Hematopoietic multipotent progenitor cell treated with erythropoietin and hydrocortisone succinate and interleukin-3 and kit ligand, for 15 days (in vitro differentiated cells): Measurements from ENCODE around the gene AHCYL2.
"Not testable (repeated sequence)": the region's sequence is repeated elsewhere in the genome, so short reads cannot be mapped to it uniquely, and the experiment has no call there.

Source experiments
- DNase-seq: peaks from one replicate; pipeline ENCODE4 v3.0.0-alpha.2; 2015; ENCODE audit warnings: low spot score

The AHCYL2 gene

GRCh38 chr7:129354428-129355157 is 129.8 kb downstream of the AHCYL2 start:
- DNase-seq, result no peak

GRCh38 chr7:129356176-129356575 is 131.3 kb downstream of the AHCYL2 start:
- no peak for DNase-seq

- DNase-seq, result no peak
These were observed 134.3 kb downstream of the AHCYL2 start for GRCh38 chr7:129359176-129359575.

- no peak for DNase-seq
These were observed 134.8 kb downstream of the AHCYL2 start for GRCh38 chr7:129359638-129360037.

GRCh38 chr7:129361771-129362170 is 136.9 kb downstream of the AHCYL2 start:
- DNase-seq, result no peak

- DNase-seq, result no peak
These were observed 137.7 kb downstream of the AHCYL2 start for GRCh38 chr7:129362496-129362895.

- DNase-seq, result no peak
These were observed 142.5 kb downstream of the AHCYL2 start for GRCh38 chr7:129367349-129367699.

GRCh38 chr7:129367700-129368388 is 143.0 kb downstream of the AHCYL2 start:
- DNase-seq, result peak; percentile 72

- DNase-seq, result no peak
These were observed 143.7 kb downstream of the AHCYL2 start for GRCh38 chr7:129368389-129368986.

GRCh38 chr7:129369447-129369846 is 144.6 kb downstream of the AHCYL2 start:
- DNase-seq, result not testable (repeated sequence)

GRCh38 chr7:129370812-129371211 is 146.0 kb downstream of the AHCYL2 start:
- no peak for DNase-seq

- DNase-seq, result no peak
These were observed 146.7 kb downstream of the AHCYL2 start for GRCh38 chr7:129371487-129371886.

- no peak for DNase-seq
These were observed 149.0 kb downstream of the AHCYL2 start for GRCh38 chr7:129373651-129374428.

- DNase-seq, result no peak
These were observed 150.5 kb downstream of the AHCYL2 start for GRCh38 chr7:129375141-129375938.

GRCh38 chr7:129376076-129376777 is 151.4 kb downstream of the AHCYL2 start:
- DNase-seq, result peak; percentile 51

- DNase-seq, result no peak
These were observed 152.2 kb downstream of the AHCYL2 start for GRCh38 chr7:129376778-129377700.

GRCh38 chr7:129381710-129382484 is 157.1 kb downstream of the AHCYL2 start:
- DNase-seq, result no peak

GRCh38 chr7:129383542-129384132 is 158.8 kb downstream of the AHCYL2 start:
- DNase-seq, result no peak

GRCh38 chr7:129385116-129385515 is 160.3 kb downstream of the AHCYL2 start:
- no peak for DNase-seq
